H1 (cell line): ENCODE data around the gene KRT37. TPM values are rescaled to one million over a fixed set of nuclear protein-coding genes. Genes with fewer than 3 reads are reported as not detected.

ENCODE experiments used
- CTCF ChIA-PET: fragments of 300-600 bp; sonication (Branson Sonifier 250); formaldehyde crosslinking; loops from one replicate; lab custom pipeline; 2021; ENCODE audit not compliant: partially characterized antibody; lab: Charles Lee
- POLR2A ChIA-PET: fragments of 300-600 bp; sonication (Branson Sonifier 250); formaldehyde crosslinking; loops from one replicate; lab custom pipeline; 2021; ENCODE audit warnings: inconsistent platforms; ENCODE audit not compliant: partially characterized antibody; lab: Charles Lee
- DNase-seq, 2 experiments: peaks; one replicate each; pipeline versions ENCODE4 v3.0.0 to v3.0.0-alpha.2; 2010 to 2022; ENCODE audit warnings: low spot score in 2 of 2, low read depth in 1 of 2, mixed read lengths in 1 of 2
- FAIRE-seq: peaks from 2 replicates; lab custom pipeline; 2011; peaks lifted over from hg19 to GRCh38; lab: Jason Lieb, UNC
- H2AFZ ChIP-seq: 2 replicates; pipeline ENCODE4 v1.8.1; 2012; ENCODE audit warnings: low read length, inconsistent platforms
- H2AK5ac ChIP-seq: 2 replicates; pipeline ENCODE4 v1.6.1; 2013; ENCODE audit warnings: low read depth, low read length
- H2BK120ac ChIP-seq: replicated peaks from 2 replicates; pipeline ENCODE3; 2013; ENCODE audit warnings: low read depth, low read length, inconsistent platforms
- H2BK12ac ChIP-seq: 2 replicates; pipeline ENCODE4 v1.6.1; 2013; ENCODE audit warnings: low read depth, low read length
- H2BK15ac ChIP-seq: 2 replicates; pipeline ENCODE4 v1.6.1; 2013; ENCODE audit warnings: low read length
- H2BK20ac ChIP-seq: 2 replicates; pipeline ENCODE4 v1.6.1; 2013; ENCODE audit warnings: low read length
- H2BK5ac ChIP-seq: 2 replicates; pipeline ENCODE4 v1.6.1; 2013; ENCODE audit warnings: low read depth, low read length
- H3K14ac ChIP-seq: 2 replicates; pipeline ENCODE4 v1.6.1; 2013; ENCODE audit warnings: inconsistent platforms; ENCODE audit not compliant: insufficient read length
- H3K18ac ChIP-seq: 2 replicates; pipeline ENCODE4 v1.6.1; 2013; ENCODE audit warnings: low read length; ENCODE audit errors: extremely low read depth
- H3K23ac ChIP-seq: 2 replicates; pipeline ENCODE4 v1.6.1; 2013; ENCODE audit warnings: inconsistent platforms; ENCODE audit not compliant: insufficient read length
- H3K23me2 ChIP-seq: 2 replicates; pipeline ENCODE4 v1.6.1; 2013; ENCODE audit warnings: low read depth, low read length
- H3K27ac ChIP-seq: 2 replicates; pipeline ENCODE4 v1.6.1; 2011; ENCODE audit warnings: low read depth, low read length, inconsistent platforms
- H3K27me3 ChIP-seq, 4 experiments: replicated peaks in 1 of 4; 1 replicate in 1 of 4; 2 replicates in 3 of 4; pipeline versions ENCODE4 v1.6.1 to v1.8.1; 2011 to 2013; ENCODE audit warnings: low read length in 3 of 4, mild to moderate bottlenecking in 3 of 4, inconsistent platforms in 2 of 4, mixed read lengths in 2 of 4, moderate library complexity in 1 of 4; ENCODE audit not compliant: control insufficient read depth in 3 of 4, insufficient read depth in 3 of 4; ENCODE audit errors: extremely low read depth in 1 of 4
- H3K36me3 ChIP-seq, 4 experiments: 2 replicates each; pipeline versions ENCODE4 v1.6.1 to v1.8.1; 2011 to 2013; ENCODE audit warnings: mild to moderate bottlenecking in 4 of 4, low read length in 3 of 4, moderate library complexity in 2 of 4, control low read depth in 1 of 4, inconsistent platforms in 1 of 4; ENCODE audit not compliant: insufficient read depth in 4 of 4, control insufficient read depth in 2 of 4
- H3K4ac ChIP-seq: replicated peaks from 2 replicates; pipeline ENCODE3; 2013; ENCODE audit warnings: low read length, low read depth, mixed read lengths, inconsistent platforms; ENCODE audit not compliant: insufficient read length
- H3K4me1 ChIP-seq, 4 experiments: replicated peaks in 1 of 4; 1 replicate in 1 of 4; 2 replicates in 3 of 4; pipeline versions ENCODE4 v1.6.1 to v1.8.1; 2011 to 2013; ENCODE audit warnings: low read length in 3 of 4, inconsistent platforms in 2 of 4, mixed read lengths in 1 of 4; ENCODE audit not compliant: insufficient read depth in 4 of 4, control insufficient read depth in 3 of 4
- H3K4me2 ChIP-seq, 2 experiments: 2 replicates each; pipeline versions ENCODE4 v1.6.1 to v1.8.1; 2011 to 2013; ENCODE audit warnings: low read depth in 2 of 2, low read length in 2 of 2, control low read depth in 1 of 2, inconsistent platforms in 1 of 2, mild to moderate bottlenecking in 1 of 2; ENCODE audit not compliant: insufficient read depth in 1 of 2
- H3K4me3 ChIP-seq, 4 experiments: fragments of 200-600, 300-600 bp in 1 of 4; sonication (generic), shearing (Covaris generic), sonication (Bioruptor Twin) in 1 of 4; 2 replicates each; pipeline versions ENCODE4 v1.5.1 to v1.8.1; 2011 to 2016; ENCODE audit warnings: low read length in 4 of 4, low read depth in 3 of 4, control low read depth in 2 of 4, inconsistent platforms in 2 of 4, mild to moderate bottlenecking in 2 of 4, mixed read lengths in 1 of 4, moderate library complexity in 1 of 4; ENCODE audit not compliant: insufficient read depth in 2 of 4; ENCODE audit errors: extremely low read depth in 1 of 4
- H3K56ac ChIP-seq: replicated peaks from 2 replicates; pipeline ENCODE3; 2013; ENCODE audit warnings: low read depth, mild to moderate bottlenecking, mixed read lengths, low read length, inconsistent platforms; ENCODE audit not compliant: insufficient read length
- H3K79me1 ChIP-seq: 2 replicates; pipeline ENCODE4 v1.6.1; 2013; ENCODE audit warnings: low read depth, low read length, control low read depth
- H3K79me2 ChIP-seq, 2 experiments: 2 replicates each; pipeline versions ENCODE4 v1.6.1 to v1.8.1; 2012 to 2013; ENCODE audit warnings: low read length in 2 of 2, mild to moderate bottlenecking in 2 of 2, inconsistent platforms in 1 of 2; ENCODE audit not compliant: insufficient read depth in 2 of 2, control insufficient read depth in 1 of 2
- H3K9ac ChIP-seq, 4 experiments: replicated peaks in 1 of 4; 1 replicate in 1 of 4; 2 replicates in 3 of 4; pipeline versions ENCODE4 v1.6.1 to v1.8.1; 2011 to 2013; ENCODE audit warnings: low read depth in 3 of 4, low read length in 3 of 4, control low read depth in 2 of 4, mild to moderate bottlenecking in 2 of 4, moderate library complexity in 2 of 4, inconsistent platforms in 1 of 4; ENCODE audit errors: extremely low read depth in 1 of 4
- H3K9me3 ChIP-seq, 2 experiments: 2 replicates each; pipeline versions ENCODE4 v1.6.1 to v1.8.1; 2012 to 2013; ENCODE audit warnings: mild to moderate bottlenecking in 2 of 2, moderate library complexity in 2 of 2, control low read depth in 1 of 2, inconsistent platforms in 1 of 2, low read depth in 1 of 2, low read length in 1 of 2, mixed read lengths in 1 of 2; ENCODE audit not compliant: insufficient read depth in 2 of 2
- H4K20me1 ChIP-seq, 2 experiments: replicated peaks in 1 of 2; 2 replicates each; pipeline versions ENCODE3 to v1.8.1; 2011 to 2013; ENCODE audit warnings: inconsistent platforms in 2 of 2, low read length in 2 of 2, mild to moderate bottlenecking in 1 of 2; ENCODE audit not compliant: insufficient read depth in 2 of 2, control insufficient read depth in 1 of 2
- H4K5ac ChIP-seq: 2 replicates; pipeline ENCODE4 v1.6.1; 2013; ENCODE audit warnings: low read length, low read depth, mixed read lengths, inconsistent platforms; ENCODE audit not compliant: insufficient read length
- H4K8ac ChIP-seq: 2 replicates; pipeline ENCODE4 v1.8.0; 2013; ENCODE audit warnings: mild to moderate bottlenecking, moderate library complexity, low read length, inconsistent platforms; ENCODE audit not compliant: insufficient read depth; ENCODE audit errors: extremely low read depth
- H4K91ac ChIP-seq: replicated peaks from 2 replicates; pipeline ENCODE3; 2013; ENCODE audit warnings: low read length, mixed read lengths, inconsistent platforms; ENCODE audit not compliant: insufficient read length
- ASH2L ChIP-seq: fragments of 200-600, 300-600 bp; sonication (generic); IDR thresholded peaks from one replicate; pipeline ENCODE4 v1.7.1; 2017; ENCODE audit warnings: low read length
- BACH1 ChIP-seq: IDR thresholded peaks from 2 replicates; pipeline ENCODE4 v1.6.1; 2012; ENCODE audit warnings: low read length, improper control_type of control experiment
- EP300 ChIP-seq, 2 experiments: IDR thresholded peaks; 1 replicate in 1 of 2; 2 replicates in 1 of 2; pipeline ENCODE4 v1.6.1; 2011 to 2012; ENCODE audit warnings: low read depth in 2 of 2, low read length in 2 of 2, mild to moderate bottlenecking in 2 of 2, borderline replicate concordance in 1 of 2, inconsistent platforms in 1 of 2, moderate library complexity in 1 of 2
- EZH2 ChIP-seq: fragments of 200-600 bp; sonication (generic); IDR thresholded peaks from 2 replicates; pipeline ENCODE4 v1.7.1; 2012; ENCODE audit warnings: low read depth, mild to moderate bottlenecking, moderate library complexity, low read length, inconsistent platforms; ENCODE audit not compliant: severe bottlenecking
- KDM1A ChIP-seq: fragments of 200-600, 300-600 bp; sonication (generic); IDR thresholded peaks from 2 replicates; pipeline ENCODE4 v1.7.1; 2016; ENCODE audit warnings: mild to moderate bottlenecking, low read length, borderline replicate concordance
- SP1 ChIP-seq: IDR thresholded peaks from 2 replicates; pipeline ENCODE4 v1.6.1; 2011; ENCODE audit warnings: low read depth, low read length
- TEAD4 ChIP-seq: IDR thresholded peaks from 2 replicates; pipeline ENCODE4 v1.6.1; 2012; ENCODE audit warnings: low read depth, low read length, inconsistent platforms, mixed read lengths
- WGBS, 2 experiments: shearing (Covaris generic) in 1 of 2; methylation state at CpG; one replicate each; pipeline versions ENCODE4 v1.1.6 to v1.1.7; 2013 to 2015; ENCODE audit warnings: low lambda C conversion rate in 2 of 2, mixed read lengths in 2 of 2, inconsistent platforms in 1 of 2, low coverage in 1 of 2, missing lambda C conversion rate in 1 of 2; ENCODE audit not compliant: insufficient replicate concordance in 2 of 2, insufficient coverage in 1 of 2, insufficient read length in 1 of 2; ENCODE audit errors: extremely low coverage in 1 of 2, missing lambda C conversion rate in 1 of 2; 5-methylcytosine and 5-hydroxymethylcytosine counted together
- polyA plus RNA-seq, 7 experiments: library from polyadenylated mRNA; depleted of rRNA in 3 of 7; stranded (reverse) in 5 of 7; unstranded in 2 of 7; fragments of >200 nt in 5 of 7; fragments of 200-250 nt in 2 of 7; gene quantifications; 1 replicate in 5 of 7; 2 replicates in 1 of 7; 4 replicates in 1 of 7; pipeline versions ENCODE4 v1.2.1 to v1.2.3, GENCODE V29; 2011 to 2013; ENCODE audit warnings: missing spikeins in 2 of 7, mixed read lengths in 2 of 7
- total RNA-seq: library from RNA; stranded (reverse); fragmentation: NEBNext Ultra II Directional; extraction: Animal tissue kit (Norgen Biotek cat#: 25700); gene quantifications from 2 replicates; pipeline ENCODE4 v1.2.1, GENCODE V29; 2021
- TF ChIP-seq, protein P1 (sequence below), 3 experiments: IDR thresholded peaks; 1 replicate in 2 of 3; 2 replicates in 1 of 3; pipeline versions ENCODE4 v1.5.1 to v1.6.1; 2011; ENCODE audit warnings: low read length in 3 of 3, mild to moderate bottlenecking in 3 of 3, inconsistent platforms in 2 of 3, low read depth in 1 of 3, moderate library complexity in 1 of 3; ENCODE audit not compliant: insufficient read depth in 1 of 3; ENCODE audit errors: control extremely low read depth in 1 of 3
- TF ChIP-seq, protein P2 (sequence below): IDR thresholded peaks from 2 replicates; pipeline ENCODE4 v1.6.1; 2011; ENCODE audit warnings: low read depth, mild to moderate bottlenecking, low read length; ENCODE audit not compliant: insufficient read depth
- TF ChIP-seq, protein P3 (sequence below): IDR thresholded peaks from 2 replicates; pipeline ENCODE4 v1.6.1; 2011; ENCODE audit warnings: low read length, improper control_type of control experiment

Gene KRT37
- total and polyA plus RNA-seq, 2 of the 8 experiments (the other 6 are each of a cell fraction or from before 2014, with no cell fraction given), result not detected

DNA sequence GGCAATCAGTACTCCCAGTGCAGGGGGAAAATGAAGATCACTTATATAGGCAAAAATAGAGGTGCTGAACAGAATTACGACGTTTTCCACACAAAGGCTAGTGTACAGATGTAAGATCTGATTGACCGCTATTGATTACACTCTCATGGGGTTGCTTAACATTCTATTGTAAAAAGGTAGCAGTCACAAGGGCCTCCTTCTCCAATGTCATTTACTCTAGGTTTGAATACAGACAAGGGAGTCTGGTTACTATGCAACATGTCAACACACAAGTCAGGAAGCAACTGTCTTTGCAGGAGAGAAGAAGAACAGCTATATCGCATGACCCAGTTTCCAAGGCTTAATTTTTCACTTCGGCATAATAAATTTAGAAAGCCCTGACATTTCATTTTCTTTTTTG is 7.9 kb downstream of the KRT37 start:
- no peak overlapping the region for H2BK120ac ChIP-seq
- H3K79me2 ChIP-seq, result no peaks in the 10 kb centered on the region
- H4K8ac ChIP-seq, result no peak overlapping the region
- WGBS, 2 experiments, result 96% methylated on average over 5 of the region's 5 CpGs; no CpG with 5 or more reads in 1 of the 2 experiments
- no peak overlapping the region for H3K27ac ChIP-seq
- H3K9me3 ChIP-seq, result no peaks in the 10 kb centered on the region
- H3K4me3 ChIP-seq, result no peak overlapping the region
- no peak overlapping the region for H4K91ac ChIP-seq
- no peaks in the 10 kb centered on the region for H3K36me3 ChIP-seq
- no peak overlapping the region for H3K23ac ChIP-seq
- CTCF ChIA-PET, result interaction anchor here (0.7 to 3.8 kb wide), 11 partner anchors 10 to 500 kb away, joined by 3 to 51 read pairs (median 5); no protein-coding TSS in a partner anchor
- H2BK12ac ChIP-seq, result no peak overlapping the region
- no peak overlapping the region for H3K9ac ChIP-seq
- no peak overlapping the region for H3K4ac ChIP-seq
- no peak for DNase-seq
- H2BK5ac ChIP-seq, result no peak overlapping the region
- H2AFZ ChIP-seq, result no peak overlapping the region
- H3K14ac ChIP-seq, result no peak overlapping the region
- no peaks in the 10 kb centered on the region; a peak in 2 of 7 replicates for H3K27me3 ChIP-seq
- no peak overlapping the region for H2AK5ac ChIP-seq
- H3K79me1 ChIP-seq, result no peaks in the 10 kb centered on the region
- H3K4me2 ChIP-seq, result no peak overlapping the region
- H3K4me1 ChIP-seq, result peaks cover 0 to 7% (median 0%) of the 10 kb centered on the region in 4 experiments; a peak in 4 of 7 replicates
- H4K20me1 ChIP-seq, result no peaks in the 10 kb centered on the region
- POLR2A ChIA-PET, result no interaction called here
- no peak overlapping the region for H3K18ac ChIP-seq
- no peaks in the 10 kb centered on the region for H3K23me2 ChIP-seq
- H2BK20ac ChIP-seq, result no peak overlapping the region
- H2BK15ac ChIP-seq, result no peak overlapping the region
- H4K5ac ChIP-seq, result no peak overlapping the region
- no peak for FAIRE-seq
- no peak overlapping the region for H3K56ac ChIP-seq
- TF ChIP-seq BACH1, result no peak
- TF ChIP-seq, protein P1, sequence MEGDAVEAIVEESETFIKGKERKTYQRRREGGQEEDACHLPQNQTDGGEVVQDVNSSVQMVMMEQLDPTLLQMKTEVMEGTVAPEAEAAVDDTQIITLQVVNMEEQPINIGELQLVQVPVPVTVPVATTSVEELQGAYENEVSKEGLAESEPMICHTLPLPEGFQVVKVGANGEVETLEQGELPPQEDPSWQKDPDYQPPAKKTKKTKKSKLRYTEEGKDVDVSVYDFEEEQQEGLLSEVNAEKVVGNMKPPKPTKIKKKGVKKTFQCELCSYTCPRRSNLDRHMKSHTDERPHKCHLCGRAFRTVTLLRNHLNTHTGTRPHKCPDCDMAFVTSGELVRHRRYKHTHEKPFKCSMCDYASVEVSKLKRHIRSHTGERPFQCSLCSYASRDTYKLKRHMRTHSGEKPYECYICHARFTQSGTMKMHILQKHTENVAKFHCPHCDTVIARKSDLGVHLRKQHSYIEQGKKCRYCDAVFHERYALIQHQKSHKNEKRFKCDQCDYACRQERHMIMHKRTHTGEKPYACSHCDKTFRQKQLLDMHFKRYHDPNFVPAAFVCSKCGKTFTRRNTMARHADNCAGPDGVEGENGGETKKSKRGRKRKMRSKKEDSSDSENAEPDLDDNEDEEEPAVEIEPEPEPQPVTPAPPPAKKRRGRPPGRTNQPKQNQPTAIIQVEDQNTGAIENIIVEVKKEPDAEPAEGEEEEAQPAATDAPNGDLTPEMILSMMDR (IDR thresholded peaks at IDR 0.05; ENCODE audit: control extremely low read depth in 1 of 3, insufficient read depth in 1 of 3, low read depth in 1 of 3, low read length in 3 of 3), result no peak
- TF ChIP-seq SP1, result no peak
- no peak for TF ChIP-seq TEAD4
- TF ChIP-seq KDM1A, result no peak
- TF ChIP-seq EP300 (IDR thresholded peaks at IDR 0.05; ENCODE audit: borderline replicate concordance in 1 of 2, low read depth in 2 of 2, low read length in 2 of 2), result no peak
- TF ChIP-seq, protein P2, sequence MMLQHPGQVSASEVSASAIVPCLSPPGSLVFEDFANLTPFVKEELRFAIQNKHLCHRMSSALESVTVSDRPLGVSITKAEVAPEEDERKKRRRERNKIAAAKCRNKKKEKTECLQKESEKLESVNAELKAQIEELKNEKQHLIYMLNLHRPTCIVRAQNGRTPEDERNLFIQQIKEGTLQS, result no peak
- TF ChIP-seq, protein P3, sequence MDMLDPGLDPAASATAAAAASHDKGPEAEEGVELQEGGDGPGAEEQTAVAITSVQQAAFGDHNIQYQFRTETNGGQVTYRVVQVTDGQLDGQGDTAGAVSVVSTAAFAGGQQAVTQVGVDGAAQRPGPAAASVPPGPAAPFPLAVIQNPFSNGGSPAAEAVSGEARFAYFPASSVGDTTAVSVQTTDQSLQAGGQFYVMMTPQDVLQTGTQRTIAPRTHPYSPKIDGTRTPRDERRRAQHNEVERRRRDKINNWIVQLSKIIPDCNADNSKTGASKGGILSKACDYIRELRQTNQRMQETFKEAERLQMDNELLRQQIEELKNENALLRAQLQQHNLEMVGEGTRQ, result no peak
- TF ChIP-seq ASH2L, result no peak
- TF ChIP-seq EZH2, result no peak
